Mucosa of descending colon (tissue), 3 donors: ENCODE data around the gene KRT1. TPM values are rescaled to one million over a fixed set of nuclear protein-coding genes. Genes with fewer than 3 reads are reported as not detected.

ENCODE experiments used
- ATAC-seq: fragments of 200-7000 bp; cut with Tn5 transposase; one replicate; pipeline ENCODE4 v1.9.1; 2020; ENCODE audit warnings: mild to moderate bottlenecking, moderate library complexity
- DNase-seq, 3 donors: peaks; one replicate each; pipeline ENCODE4 v3.0.0-alpha.2; 2020
- H3K36me3 ChIP-seq: fragments of 200-600 bp; one replicate; pipeline ENCODE4 v1.8.0; 2021; ENCODE audit warnings: low read depth, mild to moderate bottlenecking
- H3K4me1 ChIP-seq: fragments of 200-600 bp; one replicate; pipeline ENCODE4 v1.8.0; 2021; ENCODE audit warnings: low read depth, mild to moderate bottlenecking
- H3K4me3 ChIP-seq: fragments of 200-600 bp; one replicate; pipeline ENCODE4 v1.8.0; 2021; ENCODE audit warnings: mild to moderate bottlenecking
- H3K9me3 ChIP-seq: fragments of 200-600 bp; one replicate; pipeline ENCODE4 v1.8.0; 2021; ENCODE audit warnings: mild to moderate bottlenecking
- intact Hi-C, 2 donors: fragments of 100-400 bp; cut with DNase I in 1 of 2; cut with micrococcal nuclease in 1 of 2; formaldehyde crosslinking; loops; one replicate each; pipeline versions ENCODE4 v1.11.0 to v1.11.1; 2022; cut with DNase I, micrococcal nuclease
- total RNA-seq, 3 donors: library from RNA; stranded (reverse); fragmentation: NEBNext Ultra II Directional in 2 of 3; extraction: Animal tissue kit (Norgen Biotek cat#: 25700) in 2 of 3; gene quantifications; one replicate each; pipeline versions ENCODE4 v1.2.1 to v1.2.4, GENCODE V29; 2021 to 2023
- TF ChIP-seq, protein P1 (sequence below): fragments of 200-600 bp; IDR thresholded peaks from one replicate; pipeline ENCODE4 v1.8.0; 2022; ENCODE audit warnings: antibody characterized with exemption, mild to moderate bottlenecking
- donor health status: DM: no; HTN: no; CAD: no; lungs with moderate emphysema.
- donor health status: DM: no; HTN: no; CAD: no.
- donor health status: DM: no; HTN: yes; CAD: no.

Gene KRT1
- total RNA-seq, 3 donors from 2014 or later = 0.35 to 0.89 (median 0.38) TPM

DNA sequence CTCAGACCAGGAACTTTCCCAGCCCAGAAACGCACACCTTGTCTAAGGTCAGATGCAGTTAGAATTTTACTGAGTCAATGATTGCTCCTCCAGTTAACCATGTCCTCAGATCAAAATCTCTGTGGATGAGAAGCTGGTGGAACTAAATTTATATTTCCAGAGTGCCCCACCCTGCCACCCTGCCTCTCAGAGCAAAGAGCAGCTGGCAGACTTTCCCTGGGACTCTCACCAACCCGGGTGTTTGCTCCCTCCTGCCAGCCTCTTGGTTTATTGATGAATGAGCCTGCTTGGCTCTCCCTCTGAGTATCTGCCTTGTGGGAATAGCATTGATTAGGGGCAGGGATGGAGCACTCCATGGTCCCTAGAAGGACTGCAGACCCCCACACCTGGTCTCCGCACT is 5.9 kb upstream of the KRT1 start:
- H3K9me3 ChIP-seq = no peaks in the 10 kb centered on the region
- H3K4me3 ChIP-seq = no peak overlapping the region
- no peaks in the 10 kb centered on the region for H3K4me1 ChIP-seq
- intact Hi-C loops = no loop called here
- peak; percentile 55 for ATAC-seq
- no peaks in the 10 kb centered on the region for H3K36me3 ChIP-seq
- DNase-seq = peak in 2 of 3 donors; percentile 37 to 54
- TF ChIP-seq, protein P1, sequence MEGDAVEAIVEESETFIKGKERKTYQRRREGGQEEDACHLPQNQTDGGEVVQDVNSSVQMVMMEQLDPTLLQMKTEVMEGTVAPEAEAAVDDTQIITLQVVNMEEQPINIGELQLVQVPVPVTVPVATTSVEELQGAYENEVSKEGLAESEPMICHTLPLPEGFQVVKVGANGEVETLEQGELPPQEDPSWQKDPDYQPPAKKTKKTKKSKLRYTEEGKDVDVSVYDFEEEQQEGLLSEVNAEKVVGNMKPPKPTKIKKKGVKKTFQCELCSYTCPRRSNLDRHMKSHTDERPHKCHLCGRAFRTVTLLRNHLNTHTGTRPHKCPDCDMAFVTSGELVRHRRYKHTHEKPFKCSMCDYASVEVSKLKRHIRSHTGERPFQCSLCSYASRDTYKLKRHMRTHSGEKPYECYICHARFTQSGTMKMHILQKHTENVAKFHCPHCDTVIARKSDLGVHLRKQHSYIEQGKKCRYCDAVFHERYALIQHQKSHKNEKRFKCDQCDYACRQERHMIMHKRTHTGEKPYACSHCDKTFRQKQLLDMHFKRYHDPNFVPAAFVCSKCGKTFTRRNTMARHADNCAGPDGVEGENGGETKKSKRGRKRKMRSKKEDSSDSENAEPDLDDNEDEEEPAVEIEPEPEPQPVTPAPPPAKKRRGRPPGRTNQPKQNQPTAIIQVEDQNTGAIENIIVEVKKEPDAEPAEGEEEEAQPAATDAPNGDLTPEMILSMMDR = no peak

DNA sequence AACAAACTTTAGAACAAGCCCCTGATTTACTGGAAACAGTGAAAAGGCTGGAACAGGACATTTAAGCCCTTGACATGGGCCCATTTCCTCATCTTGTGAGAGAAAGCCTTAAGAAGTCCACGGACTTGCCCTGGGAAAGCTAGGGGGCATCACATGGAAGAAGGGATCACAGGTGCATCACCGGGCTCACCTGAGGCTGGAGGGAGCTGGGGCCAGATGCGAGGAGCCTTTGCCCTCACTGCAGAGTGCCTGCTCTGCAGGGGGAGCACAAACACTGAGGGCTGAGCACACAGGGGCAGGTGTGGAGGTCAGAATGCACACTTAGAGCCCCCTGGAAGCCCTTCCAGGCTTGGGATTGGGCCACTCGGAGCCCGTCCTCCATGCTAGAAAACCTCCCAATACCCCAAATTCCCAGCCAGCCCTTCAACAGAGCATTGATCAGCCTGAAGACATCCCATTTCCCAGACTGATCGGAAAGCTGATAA is 5.2 kb upstream of the KRT1 start:
- no peaks in the 10 kb centered on the region for H3K9me3 ChIP-seq
- no peaks in the 10 kb centered on the region for H3K36me3 ChIP-seq
- DNase-seq = no peak
- no peak for ATAC-seq
- H3K4me3 ChIP-seq = no peak overlapping the region
- no peaks in the 10 kb centered on the region for H3K4me1 ChIP-seq
- TF ChIP-seq, protein P1 = no peak
- intact Hi-C loops = no loop called here

DNA sequence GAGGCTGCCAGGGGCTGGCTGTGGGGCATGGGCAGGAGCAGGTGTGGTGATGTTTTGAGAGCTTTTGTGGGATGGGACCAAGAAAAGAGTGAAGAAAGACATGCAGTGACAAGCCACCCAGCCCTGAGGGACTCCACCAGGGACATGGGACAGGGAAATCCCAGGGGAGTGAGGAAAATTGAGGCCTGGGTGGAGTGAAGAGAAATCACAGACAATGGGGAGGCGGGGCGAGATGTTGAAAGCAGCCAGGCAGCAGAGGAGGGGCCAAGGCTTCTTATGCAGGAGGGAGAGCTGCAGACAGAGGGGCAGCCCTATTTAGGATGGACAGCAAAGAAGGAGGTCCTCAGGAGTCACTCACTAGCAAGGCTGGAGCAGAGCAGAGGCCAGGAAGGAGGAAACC is 4.2 kb upstream of the KRT1 start:
- intact Hi-C loops = no loop called here
- TF ChIP-seq, protein P1 = no peak
- no peak for ATAC-seq
- Histone ChIP-seq H3K9me3 (no peaks in the 10 kb centered on the region), H3K36me3 (no peaks in the 10 kb centered on the region), H3K4me3 (no peak overlapping the region), H3K4me1 (no peaks in the 10 kb centered on the region)
- DNase-seq = no peak

DNA sequence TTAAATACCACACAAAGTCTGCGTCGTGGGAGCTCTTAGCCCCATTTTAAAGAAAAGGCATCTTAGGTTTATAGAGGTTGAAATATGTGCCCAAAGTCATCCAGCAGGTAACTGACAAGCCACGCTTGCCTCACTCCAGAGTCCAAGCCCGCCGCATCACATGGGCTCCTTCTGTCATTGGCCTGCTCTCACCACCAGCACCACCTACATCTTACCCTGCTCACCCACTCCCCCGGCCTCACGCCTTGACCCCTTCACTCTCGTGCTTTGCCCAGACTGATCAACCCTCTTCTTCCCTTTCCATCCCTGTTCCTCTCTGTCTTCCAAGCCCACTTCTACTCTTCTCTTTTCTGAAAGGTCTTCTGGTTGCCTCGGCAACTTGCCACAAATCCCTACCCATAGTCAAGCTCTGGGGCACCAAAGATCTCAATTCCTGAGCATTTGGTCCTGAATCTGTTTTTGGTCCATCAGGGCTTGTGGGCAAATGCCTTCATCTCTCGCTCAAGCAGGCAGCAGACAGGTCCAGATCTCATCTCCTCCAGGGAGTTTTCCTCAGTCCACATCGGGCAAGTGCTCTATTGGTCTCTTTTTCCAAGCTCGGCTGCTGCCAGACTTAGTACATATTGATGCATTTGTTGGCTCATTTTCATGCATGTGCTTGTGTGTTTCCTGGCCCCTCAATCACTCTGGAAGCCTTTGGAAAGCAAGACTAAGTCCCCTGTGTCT is 3.5 kb upstream of the KRT1 start:
- Histone ChIP-seq H3K9me3 (no peaks in the 10 kb centered on the region), H3K36me3 (no peaks in the 10 kb centered on the region), H3K4me1 (no peaks in the 10 kb centered on the region), H3K4me3 (no peak overlapping the region)
- TF ChIP-seq, protein P1 = no peak
- ATAC-seq (no peak), DNase-seq (no peak)
- intact Hi-C loops = no loop called here

DNA sequence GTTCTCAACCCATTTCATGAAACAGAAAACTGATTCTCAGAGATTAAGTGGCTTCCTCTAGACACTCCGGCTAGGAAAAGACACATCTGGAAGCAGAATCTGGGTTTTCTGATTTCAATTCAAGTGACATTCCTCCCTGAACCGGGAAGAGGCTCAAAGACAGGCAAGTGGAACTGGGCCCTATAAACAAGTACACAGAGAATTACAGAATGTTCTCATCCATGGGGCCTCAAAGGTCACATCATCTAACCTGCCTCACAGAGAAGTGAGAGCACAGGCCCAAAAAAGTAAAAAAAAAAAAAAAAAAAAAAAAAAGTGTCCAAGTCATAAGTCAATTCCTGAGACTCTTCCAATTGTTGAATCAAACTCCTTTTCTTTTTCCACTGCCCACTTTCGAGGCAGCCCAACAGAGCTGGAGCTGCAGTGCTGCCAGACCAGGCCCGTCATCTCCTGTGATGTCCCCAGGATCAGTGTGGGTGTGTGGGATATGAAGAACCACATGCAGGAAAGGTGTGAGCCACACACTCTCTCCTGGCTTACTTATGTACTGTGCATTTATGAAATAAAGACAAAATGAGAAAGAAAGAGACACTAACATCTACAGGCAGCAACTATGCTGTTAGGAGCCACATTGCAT is 2.8 kb upstream of the KRT1 start:
- no peaks in the 10 kb centered on the region for H3K9me3 ChIP-seq
- TF ChIP-seq, protein P1 = no peak
- ATAC-seq (no peak), DNase-seq (no peak)
- no peaks in the 10 kb centered on the region for H3K4me1 ChIP-seq
- H3K36me3 ChIP-seq = no peaks in the 10 kb centered on the region
- no peak overlapping the region for H3K4me3 ChIP-seq
- intact Hi-C loops = no loop called here
